ENCODE results near the gene MCTP1. TPM values are rescaled to one million over a fixed set of nuclear protein-coding genes. Genes with fewer than 3 reads are reported as not detected.

Gene MCTP1
- total and polyA plus RNA-seq, 2 of the 8 experiments (the other 6 are each of a cell fraction or from before 2014, with no cell fraction given) = 0.56 to 3.4 TPM

DNA sequence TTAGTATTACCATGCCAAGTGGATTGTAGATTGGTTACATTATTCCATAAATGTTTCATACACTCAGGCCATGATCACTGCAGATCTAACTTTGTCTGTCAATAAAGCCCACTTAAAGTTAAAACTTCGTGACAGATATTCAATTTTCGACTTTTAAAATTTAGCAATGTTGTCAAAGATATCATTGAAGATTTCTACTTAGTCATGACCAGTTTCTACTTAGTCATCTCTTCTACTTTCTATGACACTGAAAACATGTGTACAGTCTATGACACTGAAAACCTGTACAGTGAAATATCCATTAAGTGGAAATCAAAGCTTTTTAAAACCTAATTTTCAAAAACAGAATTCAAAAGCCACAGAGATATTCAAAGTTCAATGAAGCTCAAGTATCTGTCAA, 258.2 kb downstream of the MCTP1 start:
- no peak overlapping the region for H3K4me3 ChIP-seq (ENCODE audit: extremely low read depth in 1 of 4, insufficient read depth in 2 of 4, low read depth in 3 of 4, low read length in 4 of 4)
- H3K79me2 ChIP-seq (ENCODE audit: control insufficient read depth in 1 of 2, insufficient read depth in 2 of 2, low read length in 2 of 2) = no peaks in the 10 kb centered on the region
- no peak overlapping the region for H4K8ac ChIP-seq (ENCODE audit: extremely low read depth, insufficient read depth, low read length)
- no peak for TF ChIP-seq KDM4A (IDR thresholded peaks at IDR 0.05; ENCODE audit: low read depth, low read length, severe bottlenecking)
- TF ChIP-seq FOSL1 (IDR thresholded peaks at IDR 0.05; ENCODE audit: insufficient read depth, low read depth, low read length) = no peak
- H3K14ac ChIP-seq (ENCODE audit: insufficient read length) = no peak overlapping the region
- no peak for DNase-seq (ENCODE audit: low read depth in 1 of 2, low spot score in 2 of 2)
- POLR2A ChIA-PET (ENCODE audit: partially characterized antibody) = interaction anchor here (1.3 kb wide), 1 partner anchor 27 kb away, joined by 4 read pairs; no protein-coding TSS in a partner anchor
- H2BK15ac ChIP-seq (ENCODE audit: low read length) = no peak overlapping the region
- no peak overlapping the region for H2AFZ ChIP-seq (ENCODE audit: low read length)
- CTCF ChIA-PET (ENCODE audit: partially characterized antibody) = interaction anchor here (0.6 to 1.4 kb wide), 2 partner anchors 59 to 845 kb away, joined by 3 read pairs; no protein-coding TSS in a partner anchor
- no peak overlapping the region for H3K27ac ChIP-seq (ENCODE audit: low read depth, low read length)
- H3K36me3 ChIP-seq (ENCODE audit: control insufficient read depth in 2 of 4, insufficient read depth in 4 of 4, low read length in 3 of 4) = no peaks in the 10 kb centered on the region
- no peak overlapping the region for H3K18ac ChIP-seq (ENCODE audit: extremely low read depth, low read length)
- 98% methylated on average over 2 of the region's 2 CpGs; no CpG with 5 or more reads in 1 of the 2 experiments for WGBS, 2 experiments (ENCODE audit: extremely low coverage in 1 of 2, insufficient coverage in 1 of 2, insufficient read length in 1 of 2, insufficient replicate concordance in 2 of 2, low coverage in 1 of 2, low lambda C conversion rate in 2 of 2, missing lambda C conversion rate in 1 of 2)
- no peak overlapping the region for H2BK120ac ChIP-seq (replicated peaks; ENCODE audit: low read depth, low read length)
- no peak overlapping the region for H2AK5ac ChIP-seq (ENCODE audit: low read depth, low read length)
- no peak overlapping the region for H3K23ac ChIP-seq (ENCODE audit: insufficient read length)
- H2BK12ac ChIP-seq (ENCODE audit: low read depth, low read length) = no peak overlapping the region
- H4K5ac ChIP-seq (ENCODE audit: insufficient read length, low read depth, low read length) = no peak overlapping the region
- H4K20me1 ChIP-seq (replicated peaks in 1 of 2; ENCODE audit: control insufficient read depth in 1 of 2, insufficient read depth in 2 of 2, low read length in 2 of 2) = no peaks in the 10 kb centered on the region
- no peak overlapping the region for H3K56ac ChIP-seq (replicated peaks; ENCODE audit: insufficient read length, low read depth, low read length)
- FAIRE-seq = no peak
- no peak overlapping the region for H3K9ac ChIP-seq (replicated peaks in 1 of 4; ENCODE audit: extremely low read depth in 1 of 4, low read depth in 3 of 4, low read length in 3 of 4)
- no peaks in the 10 kb centered on the region for H3K27me3 ChIP-seq (replicated peaks in 1 of 4; ENCODE audit: control insufficient read depth in 3 of 4, extremely low read depth in 1 of 4, insufficient read depth in 3 of 4, low read length in 3 of 4)
- H4K91ac ChIP-seq (replicated peaks; ENCODE audit: insufficient read length, low read length) = no peak overlapping the region
- H3K23me2 ChIP-seq (ENCODE audit: low read depth, low read length) = no peaks in the 10 kb centered on the region; the same call in 1 of the 2 replicates
- no peaks in the 10 kb centered on the region for H3K9me3 ChIP-seq (ENCODE audit: insufficient read depth in 2 of 2, low read depth in 1 of 2, low read length in 1 of 2)
- no peak overlapping the region for H2BK20ac ChIP-seq (ENCODE audit: low read length)
- H3K4me2 ChIP-seq (ENCODE audit: insufficient read depth in 1 of 2, low read depth in 2 of 2, low read length in 2 of 2) = no peak overlapping the region
- H3K4me1 ChIP-seq (replicated peaks in 1 of 4; ENCODE audit: control insufficient read depth in 3 of 4, insufficient read depth in 4 of 4, low read length in 3 of 4) = peaks cover 0 to 4% (median under 1%) of the 10 kb centered on the region in 4 experiments; a peak in 1 of 7 replicates
- no peaks in the 10 kb centered on the region for H3K79me1 ChIP-seq (ENCODE audit: low read depth, low read length)
- H3K4ac ChIP-seq (replicated peaks; ENCODE audit: insufficient read length, low read depth, low read length) = no peak overlapping the region
- H2BK5ac ChIP-seq (ENCODE audit: low read depth, low read length) = no peak overlapping the region

All from H1 (cell line).